ENCODE results near the gene SIK3.

GRCh38 chr11:116903090-116903489 lies 195.1 kb downstream of the SIK3 start:
- TF ChIP-seq CTCF (IDR thresholded peaks at IDR 0.05) (no peak), POLR2A (IDR thresholded peaks at IDR 0.05) (no peak), POLR2AphosphoS5 (IDR thresholded peaks at IDR 0.05) (no peak), EP300 (IDR thresholded peaks at IDR 0.05) (no peak)

All from gastroesophageal sphincter (tissue), 3 donors.